ENCODE data around the gene PPL. TPM values are rescaled to one million over a fixed set of nuclear protein-coding genes. Genes with fewer than 3 reads are reported as not detected.

Gene PPL
- total RNA-seq, 1 donor from 2014 or later: 142 TPM

GRCh38 chr16:4926928-4927327 lies 10.0 kb downstream of the PPL start:
- peak overlapping the region; percentile 27 for H3K4me3 Mint-ChIP-seq

GRCh38 chr16:4925791-4926190 lies 11.2 kb downstream of the PPL start:
- H3K36me3 Mint-ChIP-seq: peaks cover 16% of the 10 kb centered on the region
- no peak for DNase-seq (ENCODE audit: extremely low spot score, unreplicated experiment)
- no peak for TF ChIP-seq CTCF (conservative IDR thresholded peaks at IDR 0.05)
- H3K27ac Mint-ChIP-seq: peak overlapping the region; percentile 99
- peaks cover 27% of the 10 kb centered on the region for H3K4me1 Mint-ChIP-seq (ENCODE audit: unreplicated experiment)
- peaks cover 6% of the 10 kb centered on the region for H3K9me3 Mint-ChIP-seq
- H3K4me3 Mint-ChIP-seq: peak overlapping the region; percentile 86
- peaks cover 2% of the 10 kb centered on the region for H3K27me3 Mint-ChIP-seq

More at GRCh38 chr16:4926928-4927327, 10.0 kb downstream of the PPL start:
- H3K27me3 Mint-ChIP-seq: peaks cover 2% of the 10 kb centered on the region
- TF ChIP-seq CTCF (conservative IDR thresholded peaks at IDR 0.05): no peak
- peaks cover 27% of the 10 kb centered on the region for H3K4me1 Mint-ChIP-seq (ENCODE audit: unreplicated experiment)
- peaks cover 6% of the 10 kb centered on the region for H3K9me3 Mint-ChIP-seq
- H3K36me3 Mint-ChIP-seq: peaks cover 16% of the 10 kb centered on the region
- H3K27ac Mint-ChIP-seq: peak overlapping the region; percentile 57
- no peak for DNase-seq (ENCODE audit: extremely low spot score, unreplicated experiment)

- no peak for TF ChIP-seq CTCF (conservative IDR thresholded peaks at IDR 0.05)
- no peaks in the 10 kb centered on the region for H3K27me3 Mint-ChIP-seq
- H3K4me3 Mint-ChIP-seq: peak overlapping the region; percentile 86
- DNase-seq (ENCODE audit: extremely low spot score, unreplicated experiment): no peak
- peaks cover 13% of the 10 kb centered on the region for H3K36me3 Mint-ChIP-seq
- peak overlapping the region; percentile 99 for H3K27ac Mint-ChIP-seq
- peaks cover 6% of the 10 kb centered on the region for H3K9me3 Mint-ChIP-seq
- H3K4me1 Mint-ChIP-seq (ENCODE audit: unreplicated experiment): peaks cover 27% of the 10 kb centered on the region
Observed at GRCh38 chr16:4925293-4925607, 11.7 kb downstream of the PPL start.

- H3K4me3 Mint-ChIP-seq: peak overlapping the region; percentile 86
- H3K4me1 Mint-ChIP-seq (ENCODE audit: unreplicated experiment): peaks cover 22% of the 10 kb centered on the region
- H3K9me3 Mint-ChIP-seq: peaks cover 6% of the 10 kb centered on the region
- peak overlapping the region; percentile 99 for H3K27ac Mint-ChIP-seq
- no peaks in the 10 kb centered on the region for H3K27me3 Mint-ChIP-seq
- peaks cover 8% of the 10 kb centered on the region for H3K36me3 Mint-ChIP-seq
- no peak for DNase-seq (ENCODE audit: extremely low spot score, unreplicated experiment)
- no peak for TF ChIP-seq CTCF (conservative IDR thresholded peaks at IDR 0.05)
Observed at GRCh38 chr16:4924593-4925292, 12.2 kb downstream of the PPL start.

- H3K27ac Mint-ChIP-seq: peak overlapping the region; percentile 90
Observed at GRCh38 chr16:4923853-4924252, 13.1 kb downstream of the PPL start.

More at GRCh38 chr16:4923853-4924252, 13.1 kb downstream of the PPL start:
- H3K4me3 Mint-ChIP-seq: no peak overlapping the region
- H3K9me3 Mint-ChIP-seq: peaks cover 6% of the 10 kb centered on the region
- no peaks in the 10 kb centered on the region for H3K27me3 Mint-ChIP-seq
- H3K4me1 Mint-ChIP-seq (ENCODE audit: unreplicated experiment): peaks cover 22% of the 10 kb centered on the region
- DNase-seq (ENCODE audit: extremely low spot score, unreplicated experiment): no peak
- no peak for TF ChIP-seq CTCF (conservative IDR thresholded peaks at IDR 0.05)
- peaks cover 7% of the 10 kb centered on the region for H3K36me3 Mint-ChIP-seq
